Peyer's patch (tissue), 4 donors: Measurements from ENCODE around the gene CLMN.

Experiments
- CTCF ChIP-seq, 6 experiments: fragments of 450-650 bp in 4 of 6; fragments of 200-600 bp in 2 of 6; sonication (generic) in 1 of 6; IDR thresholded peaks; one replicate each; pipeline ENCODE4 v1.5.1; 2017 to 2019; ENCODE audit warnings: antibody characterized with exemption in 6 of 6, mild to moderate bottlenecking in 3 of 6, moderate library complexity in 1 of 6
- POLR2A ChIP-seq, 2 donors: fragments of 450-650 bp; IDR thresholded peaks; one replicate each; pipeline ENCODE4 v1.5.1; 2017; ENCODE audit warnings: antibody characterized with exemption in 2 of 2, mild to moderate bottlenecking in 2 of 2, moderate library complexity in 2 of 2

GRCh38 chr14:95197551-95197950 lies 122.2 kb downstream of the CLMN start:
- TF ChIP-seq CTCF (IDR thresholded peaks at IDR 0.05) (no peak), POLR2A (IDR thresholded peaks at IDR 0.05) (no peak)
